Measurements from ENCODE around the gene GOLGA8J. TPM values are rescaled to one million over a fixed set of nuclear protein-coding genes. Genes with fewer than 3 reads are reported as not detected.
"Not testable (repeated sequence)": the region's sequence is repeated elsewhere in the genome, so short reads cannot be mapped to it uniquely, and the experiment has no call there.

The GOLGA8J gene
- polyA plus RNA-seq (not detected in 2 replicates), polyA minus RNA-seq (not detected in 2 replicates)

GRCh38 chr15:30082655-30083054, at the start of gene GOLGA8J:
Gene GOLGA8J, plus strand, starts transcription at chr15:30082955. Its CDS starts 98 bp downstream, at chr15:30083053.
- H2AFZ ChIP-seq (ENCODE audit: low read depth, low read length); H3K4me3 ChIP-seq (ENCODE audit: low read length); H3K4me2 ChIP-seq (ENCODE audit: low read length); H4K20me1 ChIP-seq (ENCODE audit: insufficient read depth); H3K27me3 ChIP-seq (ENCODE audit: insufficient read depth, low read depth, low read length); H3K9ac ChIP-seq (ENCODE audit: low read length); H3K9me3 ChIP-seq (ENCODE audit: low read length); H3K79me2 ChIP-seq (replicated peaks; ENCODE audit: insufficient read depth, low read length); H3F3A ChIP-seq (ENCODE audit: insufficient read depth, low read length, poor library complexity, severe bottlenecking); H3K27ac ChIP-seq (ENCODE audit: low read length); H3K9me2 ChIP-seq (ENCODE audit: insufficient read depth, low read length); H3K36me3 ChIP-seq (ENCODE audit: insufficient read depth, low read length): not testable (repeated sequence)

GRCh38 chr15:30033211-30033610, 49.5 kb upstream of the GOLGA8J start:
- Histone ChIP-seq H2AFZ (ENCODE audit: low read depth, low read length) (no peak overlapping the region), H4K20me1 (ENCODE audit: insufficient read depth) (no peaks in the 10 kb centered on the region), H3K9ac (ENCODE audit: low read length) (no peak overlapping the region), H3K9me3 (ENCODE audit: low read length) (peaks cover 4% of the 10 kb centered on the region), H3K9me2 (ENCODE audit: insufficient read depth, low read length) (no peaks in the 10 kb centered on the region), H3K36me3 (ENCODE audit: insufficient read depth, low read length) (no peaks in the 10 kb centered on the region), H3K4me2 (ENCODE audit: low read length) (no peak overlapping the region), H3K4me3 (ENCODE audit: low read length) (no peak overlapping the region), H3F3A (ENCODE audit: insufficient read depth, low read length, poor library complexity, severe bottlenecking) (no peaks in the 10 kb centered on the region), H3K27me3 (ENCODE audit: insufficient read depth, low read depth, low read length) (no peaks in the 10 kb centered on the region), H3K27ac (ENCODE audit: low read length) (no peak overlapping the region), H3K79me2 (replicated peaks; ENCODE audit: insufficient read depth, low read length) (no peaks in the 10 kb centered on the region)
- TF ChIP-seq TAF1 (IDR thresholded peaks at IDR 0.05; ENCODE audit: low read depth) = no peak
- no peak for TF ChIP-seq EZH2 (IDR thresholded peaks at IDR 0.05; ENCODE audit: borderline replicate concordance, insufficient read depth, low read length, poor library complexity, severe bottlenecking)
- TF ChIP-seq REST (IDR thresholded peaks at IDR 0.05; ENCODE audit: borderline replicate concordance) = no peak
- no peak for TF ChIP-seq EP300 (conservative IDR thresholded peaks at IDR 0.05; ENCODE audit: poor library complexity, severe bottlenecking)
- no peak for TF ChIP-seq POLR2AphosphoS5 (IDR thresholded peaks at IDR 0.05)
- TF ChIP-seq SMC3 (conservative IDR thresholded peaks at IDR 0.05; ENCODE audit: poor library complexity) = no peak
- TF ChIP-seq CTCF (IDR thresholded peaks at IDR 0.05; ENCODE audit: poor library complexity, severe bottlenecking) = no peak
- no peak for TF ChIP-seq RAD21 (conservative IDR thresholded peaks at IDR 0.05)
- no peak for TF ChIP-seq MXI1 (conservative IDR thresholded peaks at IDR 0.05; ENCODE audit: poor library complexity, severe bottlenecking)

GRCh38 chr15:30033763-30034162, 49.0 kb upstream of the GOLGA8J start:
- H3K27ac ChIP-seq (ENCODE audit: low read length) = no peak overlapping the region
- H3F3A ChIP-seq (ENCODE audit: insufficient read depth, low read length, poor library complexity, severe bottlenecking) = no peaks in the 10 kb centered on the region
- H3K9ac ChIP-seq (ENCODE audit: low read length) = no peak overlapping the region

More at GRCh38 chr15:30033763-30034162, 49.0 kb upstream of the GOLGA8J start:
- Histone ChIP-seq H3K36me3 (ENCODE audit: insufficient read depth, low read length) (no peaks in the 10 kb centered on the region), H2AFZ (ENCODE audit: low read depth, low read length) (no peak overlapping the region), H3K4me2 (ENCODE audit: low read length) (no peak overlapping the region), H3K4me3 (ENCODE audit: low read length) (no peak overlapping the region), H3K27me3 (ENCODE audit: insufficient read depth, low read depth, low read length) (no peaks in the 10 kb centered on the region), H4K20me1 (ENCODE audit: insufficient read depth) (no peaks in the 10 kb centered on the region), H3K9me3 (ENCODE audit: low read length) (peaks cover 4% of the 10 kb centered on the region), H3K79me2 (replicated peaks; ENCODE audit: insufficient read depth, low read length) (no peaks in the 10 kb centered on the region), H3K9me2 (ENCODE audit: insufficient read depth, low read length) (no peaks in the 10 kb centered on the region)
- TF ChIP-seq MXI1 (conservative IDR thresholded peaks at IDR 0.05; ENCODE audit: poor library complexity, severe bottlenecking) (no peak), EZH2 (IDR thresholded peaks at IDR 0.05; ENCODE audit: borderline replicate concordance, insufficient read depth, low read length, poor library complexity, severe bottlenecking) (no peak), EP300 (conservative IDR thresholded peaks at IDR 0.05; ENCODE audit: poor library complexity, severe bottlenecking) (no peak), SMC3 (conservative IDR thresholded peaks at IDR 0.05; ENCODE audit: poor library complexity) (no peak), CTCF (IDR thresholded peaks at IDR 0.05; ENCODE audit: poor library complexity, severe bottlenecking) (no peak), POLR2AphosphoS5 (IDR thresholded peaks at IDR 0.05) (no peak), TAF1 (IDR thresholded peaks at IDR 0.05; ENCODE audit: low read depth) (no peak), REST (IDR thresholded peaks at IDR 0.05; ENCODE audit: borderline replicate concordance) (no peak), RAD21 (conservative IDR thresholded peaks at IDR 0.05) (no peak)

Measured in neural cell (in vitro differentiated cells).